ENCODE measurements around the gene ADAMTS18.
A peak's percentile ranks its signal among the peaks of the same experiment; 100 is the strongest.

The ADAMTS18 gene

GRCh38 chr16:77327717-77328116, 107.1 kb downstream of the ADAMTS18 start:
- no peak for DNase-seq (ENCODE audit: low spot score)

- DNase-seq (ENCODE audit: low spot score) = no peak
Measured at GRCh38 chr16:77324729-77325128, 110.1 kb downstream of the ADAMTS18 start.

- no peak for DNase-seq (ENCODE audit: low spot score)
Measured at GRCh38 chr16:77323695-77324094, 111.1 kb downstream of the ADAMTS18 start.

- no peak for DNase-seq (ENCODE audit: low spot score)
Measured at GRCh38 chr16:77322757-77323156, 112.1 kb downstream of the ADAMTS18 start.

- DNase-seq (ENCODE audit: low spot score) = no peak
Measured at GRCh38 chr16:77317059-77317458, 117.8 kb downstream of the ADAMTS18 start.

GRCh38 chr16:77310877-77311276, 124.0 kb downstream of the ADAMTS18 start:
- DNase-seq (ENCODE audit: low spot score) = no peak

- no peak for DNase-seq (ENCODE audit: low spot score)
Measured at GRCh38 chr16:77308163-77308561, 126.7 kb downstream of the ADAMTS18 start.

GRCh38 chr16:77307426-77308162, 127.2 kb downstream of the ADAMTS18 start:
- no peak for DNase-seq (ENCODE audit: low spot score)

GRCh38 chr16:77306075-77306474, 128.8 kb downstream of the ADAMTS18 start:
- no peak for DNase-seq (ENCODE audit: low spot score)

GRCh38 chr16:77304877-77305276, 130.0 kb downstream of the ADAMTS18 start:
- peak; percentile 12 for DNase-seq (ENCODE audit: low spot score)

GRCh38 chr16:77304134-77304533, 130.7 kb downstream of the ADAMTS18 start:
- DNase-seq (ENCODE audit: low spot score) = no peak

- no peak for DNase-seq (ENCODE audit: low spot score)
Measured at GRCh38 chr16:77302674-77303073, 132.2 kb downstream of the ADAMTS18 start.

GRCh38 chr16:77302249-77302648, 132.6 kb downstream of the ADAMTS18 start:
- no peak for DNase-seq (ENCODE audit: low spot score)

- no peak for DNase-seq (ENCODE audit: low spot score)
Measured at GRCh38 chr16:77300256-77300655, 134.6 kb downstream of the ADAMTS18 start.

- DNase-seq (ENCODE audit: low spot score) = no peak
Measured at GRCh38 chr16:77299395-77299794, 135.4 kb downstream of the ADAMTS18 start.

- no peak for DNase-seq (ENCODE audit: low spot score)
Measured at GRCh38 chr16:77298418-77299360, 136.1 kb downstream of the ADAMTS18 start.

GRCh38 chr16:77297996-77298395, 136.8 kb downstream of the ADAMTS18 start:
- DNase-seq (ENCODE audit: low spot score) = no peak

- no peak for DNase-seq (ENCODE audit: low spot score)
Measured at GRCh38 chr16:77295896-77296295, 138.9 kb downstream of the ADAMTS18 start.

GRCh38 chr16:77290451-77291115, 144.3 kb downstream of the ADAMTS18 start:
- no peak for DNase-seq (ENCODE audit: low spot score)

GRCh38 chr16:77289331-77289809, 145.5 kb downstream of the ADAMTS18 start:
- DNase-seq (ENCODE audit: low spot score) = no peak

GRCh38 chr16:77288222-77288621, 146.6 kb downstream of the ADAMTS18 start:
- no peak for DNase-seq (ENCODE audit: low spot score)

- DNase-seq (ENCODE audit: low spot score) = no peak
Measured at GRCh38 chr16:77285676-77286075, 149.2 kb downstream of the ADAMTS18 start.
